ENCODE measurements around the gene PDE8B.

GRCh38 chr5:77172713-77173328 is 37.7 kb upstream of the PDE8B start:
- no peak for TF ChIP-seq YY1 (IDR thresholded peaks at IDR 0.05; ENCODE audit: insufficient read depth, insufficient read length)
- no peak for TF ChIP-seq SUZ12 (IDR thresholded peaks at IDR 0.05; ENCODE audit: extremely low read depth, insufficient read depth, insufficient read length)

All from NT2/D1 (cell line).